ENCODE data around the gene SYT7.

Gene SYT7

DNA sequence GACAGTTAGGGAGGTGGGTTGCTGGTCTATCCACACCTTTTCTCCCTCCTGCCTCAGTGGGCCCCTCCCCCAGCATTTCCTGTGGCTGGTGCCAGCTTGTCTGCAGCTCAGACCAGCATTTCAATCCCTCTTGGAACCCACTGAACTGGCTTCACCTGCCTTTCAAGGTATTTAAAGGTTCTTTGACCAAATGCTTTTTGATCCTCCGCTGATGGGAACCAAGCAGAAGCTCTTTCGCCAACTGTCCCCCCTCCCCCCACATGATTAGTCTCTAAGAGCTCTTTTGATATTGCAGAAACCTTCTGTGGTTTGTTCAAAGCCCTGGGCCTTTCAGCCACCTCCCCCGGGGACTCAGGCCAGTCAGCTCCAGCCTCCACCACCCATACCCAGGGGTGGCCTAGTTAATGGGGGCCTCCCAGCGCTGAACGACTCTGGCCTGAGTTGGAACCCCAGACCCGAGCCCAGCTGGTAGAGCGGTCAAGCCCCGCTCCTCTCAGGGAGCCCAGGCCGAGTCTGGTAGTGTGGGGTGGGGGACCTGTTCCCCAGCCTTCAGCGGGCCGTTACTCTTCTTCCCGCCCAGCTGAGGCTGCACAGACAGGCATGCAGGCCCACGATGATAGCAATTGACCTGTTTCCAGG, 6.0 kb upstream of the SYT7 start:
- FAIRE-seq (no peak), DNase-seq (ENCODE audit: insufficient read length, low spot score) (no peak)

DNA sequence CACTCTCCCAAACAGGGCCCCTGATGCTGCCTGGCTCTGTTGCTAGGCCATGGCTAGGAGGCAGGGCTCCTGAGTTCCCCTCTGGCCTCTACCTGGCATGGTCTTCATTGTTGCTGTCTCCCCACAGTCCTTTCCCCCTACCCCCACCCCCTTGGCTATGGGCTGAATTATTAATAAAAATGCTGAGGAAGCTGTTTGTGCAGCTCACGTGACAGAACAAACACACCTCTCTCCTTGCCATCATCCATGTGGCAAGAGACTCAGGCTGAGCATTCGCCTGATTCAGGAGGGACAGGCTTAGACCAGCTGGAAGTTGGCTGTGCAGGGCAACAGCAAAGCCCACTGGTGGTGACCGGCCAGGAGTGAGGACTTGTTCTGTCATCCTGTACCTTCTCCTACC, 4.2 kb upstream of the SYT7 start:
- no peak for DNase-seq (ENCODE audit: insufficient read length, low spot score)
- FAIRE-seq: no peak

DNA sequence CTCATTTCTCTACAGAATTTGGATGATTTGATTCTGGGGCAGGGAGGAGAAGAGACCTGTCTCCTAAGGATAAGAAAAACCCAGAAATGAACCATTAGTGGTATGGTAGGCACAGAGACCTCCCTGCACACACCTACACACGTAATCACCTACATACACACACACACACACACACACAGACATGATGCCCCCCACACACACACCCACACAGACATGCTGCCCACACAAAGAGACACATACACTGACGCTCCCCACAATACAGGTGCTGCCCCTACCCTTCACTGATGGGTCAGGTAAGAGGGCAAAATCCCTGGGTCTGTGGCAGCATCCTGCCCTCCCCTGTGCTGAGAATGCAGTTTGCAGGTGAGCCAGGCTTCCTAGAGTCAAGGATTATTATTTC, 1.1 kb upstream of the SYT7 start:
- no peak for FAIRE-seq
- no peak for DNase-seq (ENCODE audit: insufficient read length, low spot score)

DNA sequence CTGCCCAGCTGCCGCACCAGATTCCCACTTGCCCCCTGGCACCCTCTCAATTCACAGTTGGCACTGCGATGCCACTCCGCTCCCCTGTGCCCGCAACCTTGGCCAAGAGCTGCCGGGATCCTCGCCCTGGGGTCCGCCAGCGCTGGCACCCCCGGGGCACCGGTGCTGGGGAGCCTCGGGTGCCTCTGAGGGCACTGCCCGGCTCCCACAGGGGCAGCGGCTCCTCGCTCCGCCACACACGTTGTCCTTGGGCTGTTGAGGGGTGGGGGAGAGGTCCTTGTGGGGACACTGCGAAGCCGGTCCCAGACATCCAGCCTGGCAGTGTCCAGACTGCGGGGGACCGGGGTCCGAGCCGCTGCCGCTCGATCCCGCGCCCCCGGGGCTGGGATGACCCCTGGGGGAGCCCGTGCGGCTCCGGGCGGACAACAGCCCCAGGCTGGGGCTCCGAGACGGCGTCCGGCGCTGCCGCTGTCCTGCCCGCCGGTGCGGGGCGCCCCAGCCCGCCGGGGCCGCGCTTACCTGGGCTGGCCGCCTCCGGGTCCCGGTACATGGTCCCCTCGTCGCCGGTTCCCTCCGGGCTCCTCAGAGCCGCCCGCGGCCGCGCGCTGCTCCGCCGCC, 496 bp downstream of the SYT7 start:
- FAIRE-seq: no peak
- no peak for DNase-seq (ENCODE audit: insufficient read length, low spot score)

DNA sequence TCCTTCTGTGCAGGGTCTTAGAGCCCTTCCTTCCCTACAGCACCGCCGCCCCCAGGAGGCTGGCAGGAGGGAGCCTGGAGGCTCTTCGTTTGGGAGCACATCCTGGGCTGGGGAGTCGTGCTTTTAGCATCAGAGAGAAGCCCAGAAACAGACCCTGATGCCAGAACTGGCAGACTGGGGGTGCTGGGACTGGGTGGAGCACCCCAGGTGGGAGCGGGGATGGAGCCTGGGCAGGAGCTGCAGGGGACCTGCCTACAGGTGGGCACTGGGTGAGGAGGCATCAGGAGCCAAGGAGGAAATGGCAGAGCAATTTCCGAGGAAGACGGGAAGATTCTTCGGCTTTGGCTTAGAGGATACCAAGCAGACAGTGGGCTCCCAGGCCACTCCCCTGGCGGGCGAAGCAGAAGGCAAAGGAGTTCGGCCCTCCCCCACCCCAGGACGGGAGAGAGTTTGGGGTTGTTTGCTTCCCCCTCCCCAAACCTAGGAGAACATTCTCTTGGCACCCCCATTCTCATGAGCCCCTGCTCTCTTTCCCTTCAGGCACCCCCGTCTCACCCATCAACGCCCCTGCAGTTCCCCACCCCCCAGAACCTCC, 1.1 kb downstream of the SYT7 start:
- no peak for FAIRE-seq
- DNase-seq (ENCODE audit: insufficient read length, low spot score): no peak

DNA sequence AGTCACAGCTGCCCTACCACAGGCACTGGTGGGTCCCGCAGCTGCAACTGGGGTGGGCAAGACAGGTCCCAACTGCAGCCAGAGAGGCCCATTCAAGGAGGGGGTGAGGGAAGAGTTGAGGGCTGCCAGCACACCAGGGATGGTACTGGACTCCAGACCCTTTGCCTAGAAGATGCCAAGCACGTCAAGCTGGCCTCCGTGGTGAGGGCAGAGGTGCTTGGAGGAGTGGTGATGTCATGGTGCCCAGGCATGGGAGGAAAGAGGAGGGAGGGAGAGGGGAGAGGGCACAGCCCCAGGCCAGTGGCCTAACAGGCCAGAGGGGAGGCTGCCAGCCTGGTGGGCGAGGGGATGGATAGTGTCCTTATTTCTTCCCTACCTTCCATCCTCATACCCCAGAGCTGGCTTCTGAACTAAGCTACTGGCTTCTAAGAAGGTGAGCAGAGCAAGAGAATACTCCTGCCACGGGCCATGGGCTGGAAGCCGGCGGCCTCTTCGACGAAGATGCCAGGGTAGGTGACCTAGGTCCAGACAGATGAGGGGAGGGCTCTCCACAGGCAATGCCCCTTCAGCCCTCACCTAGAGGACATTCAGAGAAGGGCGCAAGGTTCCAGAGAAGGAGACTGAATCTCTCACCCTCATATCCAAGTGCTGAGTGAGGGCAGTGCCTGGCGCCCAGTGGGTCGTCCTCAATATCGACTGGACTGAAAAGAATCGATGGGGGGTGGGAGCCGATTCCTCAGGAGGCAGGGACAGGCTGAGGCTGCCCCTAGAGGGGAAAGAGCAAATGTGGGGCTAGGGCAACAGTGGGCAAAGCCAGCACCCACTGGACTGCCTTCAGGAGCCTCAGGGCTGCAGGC, 1.8 kb downstream of the SYT7 start:
- FAIRE-seq (no peak), DNase-seq (ENCODE audit: insufficient read length, low spot score) (no peak)

DNA sequence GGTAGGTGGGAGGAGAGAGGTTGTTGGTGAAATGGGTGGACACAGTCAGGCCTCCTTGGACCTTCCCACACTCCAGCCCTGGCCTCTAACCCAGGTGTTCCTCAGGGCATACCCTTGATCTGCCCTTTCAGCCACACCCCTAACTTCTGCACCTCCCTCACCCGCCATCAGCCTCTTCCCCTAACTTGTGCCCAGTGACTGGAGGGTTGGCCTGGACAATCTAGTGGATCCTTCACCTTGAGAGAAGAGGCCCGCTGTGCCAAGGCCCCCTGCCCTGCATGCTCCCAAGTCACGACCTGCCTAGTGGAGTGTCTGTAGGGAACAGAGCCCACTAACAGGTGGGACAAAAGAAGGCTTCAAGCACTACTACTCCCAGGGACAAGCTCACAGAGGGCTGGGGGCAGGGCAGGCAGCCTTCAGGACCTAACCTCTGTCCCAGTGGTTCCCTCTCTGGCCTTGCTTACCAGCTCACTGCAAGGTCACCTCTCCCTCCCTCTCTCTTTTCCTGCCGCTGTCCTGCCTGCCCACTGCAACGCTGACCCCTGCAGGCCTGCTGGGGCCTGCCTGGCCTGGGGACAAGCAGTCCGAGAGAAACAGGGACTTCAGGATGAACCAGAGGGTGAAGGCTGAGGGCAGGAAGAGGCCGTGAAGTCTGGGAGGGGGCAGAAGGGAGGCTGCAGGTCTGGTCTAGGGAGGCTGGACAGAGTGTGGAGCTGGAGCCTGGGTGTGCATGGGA, 3.3 kb downstream of the SYT7 start:
- no peak for DNase-seq (ENCODE audit: insufficient read length, low spot score)
- no peak for FAIRE-seq

DNA sequence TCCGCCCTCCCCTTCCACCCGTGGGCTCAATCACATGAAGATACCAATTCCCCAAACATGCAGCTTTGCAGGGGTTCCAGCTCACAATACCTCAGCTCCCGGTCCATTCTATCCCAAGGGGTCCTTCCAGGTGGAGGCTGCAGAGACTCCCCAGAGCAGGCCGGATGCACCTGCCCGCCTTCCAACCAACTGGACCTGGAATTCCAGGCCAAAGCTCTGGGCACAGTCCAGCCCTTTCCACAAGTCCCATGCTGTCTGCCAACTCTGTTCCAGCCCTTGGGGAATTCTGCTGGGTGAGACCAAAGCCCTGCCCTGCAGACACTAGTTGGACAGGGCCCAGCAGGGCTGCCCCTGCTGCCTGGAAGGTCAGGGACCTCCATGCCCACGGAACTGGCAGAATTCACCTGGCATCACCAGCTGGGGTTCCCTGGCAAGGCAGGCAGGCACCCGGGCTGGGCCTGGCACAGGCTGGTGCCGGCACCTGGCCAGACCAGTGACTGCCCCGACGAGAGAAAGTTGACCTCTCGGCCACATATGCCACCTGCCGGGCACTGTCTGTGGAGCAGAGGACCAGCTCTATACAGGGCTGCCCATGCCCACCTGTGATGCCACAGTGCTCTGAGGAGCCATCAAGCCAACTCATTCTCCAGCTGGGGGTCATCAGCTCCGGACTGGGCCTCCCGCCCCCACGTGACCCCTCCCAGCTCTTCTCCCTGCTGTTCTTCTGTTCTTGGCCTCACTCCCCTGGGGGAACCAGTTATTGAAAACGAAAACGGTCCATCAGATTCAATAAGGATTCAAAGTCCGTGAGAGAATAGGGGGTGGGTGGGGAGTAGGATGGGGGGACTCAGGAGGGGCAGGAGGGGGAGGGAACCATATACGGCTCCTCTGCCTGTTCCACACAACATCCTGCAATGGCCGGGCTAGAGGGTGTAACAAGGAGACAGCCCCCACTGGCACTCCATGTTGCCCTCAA, 4.7 kb downstream of the SYT7 start:
- FAIRE-seq (no peak), DNase-seq (ENCODE audit: insufficient read length, low spot score) (no peak)

DNA sequence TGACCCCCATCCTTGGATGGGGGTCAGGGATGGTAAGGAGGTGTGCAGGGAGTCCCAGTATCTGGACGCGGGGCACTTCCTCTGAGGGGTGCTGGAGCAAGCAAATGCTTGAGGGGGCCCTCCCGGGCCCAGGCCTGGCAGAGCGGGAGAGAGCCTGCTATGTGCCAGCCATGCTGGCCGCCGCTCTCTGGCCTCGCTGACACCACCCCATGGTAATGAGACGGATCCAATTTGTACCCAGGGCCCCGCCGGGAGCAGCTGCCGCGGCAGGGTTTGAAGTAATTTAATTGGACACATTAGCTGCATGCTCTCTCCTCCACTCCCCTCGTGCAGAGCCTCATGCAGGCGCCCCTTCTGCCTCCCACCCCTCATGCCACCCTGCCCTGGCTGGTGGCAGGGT, 6.3 kb downstream of the SYT7 start:
- DNase-seq (ENCODE audit: insufficient read length, low spot score) (no peak), FAIRE-seq (no peak)

DNA sequence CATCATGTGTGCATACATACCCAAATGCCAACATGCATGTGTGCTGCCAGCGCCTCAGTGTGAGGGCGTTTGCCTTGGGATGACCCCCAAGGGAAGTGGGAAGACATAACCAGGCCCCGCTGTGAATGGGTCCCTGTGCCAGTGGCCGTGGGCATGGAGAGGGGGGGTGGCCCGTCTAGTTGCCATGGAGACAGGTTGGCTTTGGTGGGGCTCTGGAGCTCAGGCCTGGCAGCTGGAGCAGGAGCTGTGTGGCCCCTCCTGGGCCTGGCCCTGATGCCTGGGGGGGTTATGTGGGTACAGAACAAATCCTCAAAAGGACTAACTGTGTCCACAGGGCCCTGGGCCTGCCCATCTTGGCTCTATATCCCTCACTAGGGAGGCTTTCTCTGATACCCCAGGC, 8.0 kb downstream of the SYT7 start:
- DNase-seq (ENCODE audit: insufficient read length, low spot score) (no peak), FAIRE-seq (no peak)

DNA sequence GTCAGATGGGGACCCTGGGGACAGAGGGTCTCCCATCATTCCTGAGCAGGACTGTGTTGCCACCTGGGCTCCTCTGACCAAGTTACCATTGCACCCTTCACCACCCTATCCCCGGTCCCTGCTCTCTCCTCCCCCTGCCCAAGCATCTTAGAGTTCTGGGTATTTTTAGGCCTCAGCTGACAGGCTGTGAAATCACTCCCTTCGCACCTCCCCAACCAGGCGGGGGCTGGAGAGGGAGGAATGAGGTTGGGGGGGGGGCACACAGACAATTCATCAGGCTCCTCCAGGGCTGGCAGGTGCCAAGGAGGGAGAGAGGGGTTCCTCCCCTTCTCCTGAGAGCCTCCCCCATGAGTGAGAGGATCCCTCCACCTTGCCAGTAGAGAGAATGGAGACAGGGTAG, 9.0 kb downstream of the SYT7 start:
- FAIRE-seq: no peak
- DNase-seq (ENCODE audit: insufficient read length, low spot score): no peak

DNA sequence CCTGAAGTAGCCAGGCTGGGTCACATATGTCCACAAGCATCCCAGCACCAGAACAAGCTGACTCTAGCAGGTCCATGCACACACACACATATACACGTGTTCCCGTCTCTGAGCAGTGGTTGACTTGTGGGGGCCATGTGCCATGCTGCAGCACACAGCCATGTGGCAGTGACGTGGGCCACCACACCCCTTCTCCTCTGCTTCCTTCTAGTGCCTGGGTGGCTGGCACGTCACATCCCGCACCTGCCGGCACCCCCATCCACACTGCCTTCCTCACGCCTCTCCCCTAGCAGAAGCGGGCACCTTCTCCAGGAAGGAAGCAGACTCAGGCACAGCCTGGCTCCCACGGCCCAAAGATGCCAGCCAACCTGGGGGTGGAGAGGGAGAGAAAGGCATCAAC, 9.5 kb downstream of the SYT7 start:
- DNase-seq (ENCODE audit: insufficient read length, low spot score) (no peak), FAIRE-seq (no peak)

DNA sequence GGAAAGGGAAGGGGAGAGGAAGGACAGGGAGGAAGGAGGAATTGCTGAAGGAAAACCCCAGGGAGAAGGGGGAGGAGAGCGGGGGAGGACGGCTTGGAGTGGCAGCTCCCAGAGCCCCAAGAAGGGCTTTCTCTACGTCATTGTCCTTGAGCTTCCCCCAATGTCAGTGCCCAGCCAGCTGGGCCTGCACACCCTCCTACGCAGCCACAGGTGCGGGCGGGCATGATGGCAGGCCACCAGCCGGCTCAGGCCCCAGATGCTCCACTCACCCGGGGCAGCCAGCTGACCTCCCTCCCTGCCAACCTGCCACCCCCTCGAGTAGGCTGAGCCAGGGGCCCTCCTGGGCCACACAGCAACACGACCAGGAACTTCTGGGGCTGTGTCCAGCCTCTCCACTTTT, 11.2 kb downstream of the SYT7 start:
- FAIRE-seq (no peak), DNase-seq (ENCODE audit: insufficient read length, low spot score) (no peak)

DNA sequence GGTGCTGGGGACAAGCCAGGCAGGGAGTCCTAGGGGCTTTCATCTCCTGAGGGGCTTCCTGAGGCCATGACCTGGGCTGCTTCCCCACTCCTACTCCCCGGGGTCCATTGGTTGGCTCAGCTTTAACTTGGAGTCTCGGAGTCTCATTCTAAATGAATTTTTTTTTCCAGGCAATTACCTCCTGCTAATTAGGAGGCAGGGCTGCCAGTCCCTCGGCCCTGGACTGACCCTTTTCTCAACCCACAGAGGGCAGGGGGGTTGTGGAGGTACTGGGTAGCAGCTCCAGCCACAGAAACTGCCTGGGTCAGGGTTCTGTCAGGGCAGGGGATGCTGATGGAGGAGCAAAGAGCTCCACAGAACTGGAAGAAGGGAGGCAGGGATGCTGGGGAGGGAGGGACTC, 11.9 kb downstream of the SYT7 start:
- no peak for FAIRE-seq
- no peak for DNase-seq (ENCODE audit: insufficient read length, low spot score)

DNA sequence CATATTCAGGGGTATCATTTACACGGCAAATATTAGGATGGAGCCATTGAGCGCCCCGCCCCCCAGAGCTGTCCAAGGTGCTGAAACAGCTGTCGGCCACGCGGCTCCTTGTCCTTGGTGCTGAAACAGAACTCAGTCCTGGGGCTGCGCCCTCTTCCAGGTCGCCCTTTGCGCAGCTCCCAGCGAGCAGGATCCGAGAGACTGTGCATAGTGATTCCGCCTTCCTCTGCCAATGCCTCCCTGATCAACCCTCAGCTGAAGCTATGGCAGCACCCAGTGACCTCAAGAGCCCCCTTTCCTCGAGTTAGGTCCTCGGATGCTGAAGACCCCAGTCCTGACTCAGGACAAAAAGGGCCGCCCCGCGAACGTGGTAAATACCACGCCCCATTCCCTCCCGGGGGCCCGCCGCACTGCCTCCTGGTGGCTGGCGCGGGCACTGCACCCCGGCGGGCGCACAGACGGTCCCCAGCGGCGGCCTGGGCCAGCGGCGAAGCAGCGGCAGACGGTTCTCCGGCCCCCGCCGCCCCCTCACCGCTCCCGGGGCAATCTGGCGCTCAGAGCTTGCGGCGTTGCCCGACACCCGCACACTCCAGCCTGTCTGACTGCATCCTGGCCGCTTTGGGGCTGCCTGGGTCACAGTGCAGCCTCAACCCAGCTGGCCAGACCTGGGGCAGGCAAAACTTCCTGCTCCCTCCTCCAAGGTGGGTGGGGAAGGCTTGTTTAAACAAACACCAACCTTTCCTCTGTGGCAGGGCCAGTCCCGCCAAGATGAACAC, 13.4 kb downstream of the SYT7 start:
- DNase-seq (ENCODE audit: insufficient read length, low spot score): peak; percentile 72
- peak; percentile 4 for FAIRE-seq

DNA sequence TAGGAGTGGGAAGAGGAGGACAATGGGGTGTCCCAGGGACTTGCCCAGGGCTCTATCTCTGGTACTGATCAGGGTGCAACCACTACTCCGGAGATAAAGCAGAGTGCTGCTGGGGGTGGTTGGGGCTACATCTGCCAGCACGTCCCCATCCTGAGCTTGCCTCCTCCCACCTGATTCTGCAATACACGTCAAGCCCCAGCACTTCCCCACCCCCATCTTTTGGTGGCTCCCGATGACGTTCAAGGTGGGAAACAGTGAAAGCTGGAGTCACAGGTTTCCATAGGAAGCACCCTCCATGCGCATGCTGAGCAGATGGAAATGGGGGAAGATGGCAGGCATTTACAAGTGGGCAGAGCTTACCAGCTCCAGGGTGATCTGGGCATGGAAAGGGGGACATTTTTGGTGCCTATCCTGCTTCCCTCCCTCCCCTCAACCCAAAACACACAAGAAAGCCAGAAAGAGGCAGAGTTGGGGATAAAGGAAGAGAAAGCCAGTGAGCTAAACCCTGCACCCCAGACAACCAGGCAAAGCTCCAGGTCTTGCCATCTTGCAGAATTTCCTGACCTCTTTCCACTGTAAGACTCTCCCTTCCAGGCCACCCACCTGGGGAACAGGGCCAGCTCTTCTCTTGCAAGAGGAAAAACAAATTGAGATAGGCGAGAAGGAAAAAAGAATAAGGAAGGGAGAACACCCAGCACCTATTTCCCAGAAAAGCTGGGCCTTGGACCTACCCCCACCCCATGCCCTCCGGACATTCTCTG, 15.8 kb downstream of the SYT7 start:
- DNase-seq (ENCODE audit: insufficient read length, low spot score): no peak
- FAIRE-seq: no peak

DNA sequence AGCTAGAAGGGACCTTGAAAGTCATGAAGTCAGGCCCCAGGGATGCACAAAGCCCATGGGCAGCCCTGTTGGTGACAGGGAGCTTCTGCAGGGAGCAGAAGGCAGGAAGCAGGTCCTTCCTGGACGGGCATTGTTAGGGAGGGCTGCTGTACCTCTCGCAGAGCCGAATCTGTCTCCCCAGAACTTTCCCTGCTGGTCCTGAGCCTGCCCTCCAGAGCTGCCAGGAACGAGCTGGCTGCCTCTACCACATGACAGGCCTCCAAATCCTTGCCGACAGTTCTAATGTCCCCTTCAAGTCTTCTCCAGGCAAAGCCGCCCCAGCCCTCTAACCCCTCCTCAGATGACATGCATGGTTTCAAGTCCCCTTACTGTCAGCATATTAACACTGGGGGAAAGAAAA, 20.1 kb downstream of the SYT7 start:
- DNase-seq (ENCODE audit: insufficient read length, low spot score) (no peak), FAIRE-seq (no peak)

DNA sequence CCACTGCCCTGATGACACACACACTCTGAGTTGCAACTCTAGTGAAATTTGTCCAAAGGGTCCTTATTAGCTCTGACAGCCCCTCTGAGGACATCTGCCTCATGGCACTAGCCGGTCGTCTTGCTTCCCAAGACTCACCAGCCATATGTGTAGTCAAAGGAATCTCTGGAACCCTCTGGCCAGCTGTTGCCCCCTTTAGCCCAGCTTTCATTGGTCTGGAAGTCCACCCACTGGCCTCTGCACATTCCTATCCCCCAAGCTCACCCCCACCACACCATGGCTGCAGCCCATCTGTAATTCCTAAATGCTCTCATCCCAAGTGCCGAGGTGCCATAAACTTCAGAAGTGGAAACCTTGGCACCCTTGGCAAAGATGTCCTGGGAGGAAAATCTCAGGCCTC, 24.3 kb downstream of the SYT7 start:
- DNase-seq (ENCODE audit: insufficient read length, low spot score): no peak
- FAIRE-seq: no peak

Measured in HTR-8/SVneo (cell line).